ENCODE results near the gene ATG16L2. TPM values are rescaled to one million over a fixed set of nuclear protein-coding genes. Genes with fewer than 3 reads are reported as not detected.

The ATG16L2 gene
- total RNA-seq, 1 experiment from 2014 or later: 22.2 TPM

- no peak for TF ChIP-seq ATF2 (CRISPR knock-in tag; IDR thresholded peaks at IDR 0.05; ENCODE audit: borderline replicate concordance, low read depth)
- no peak for TF ChIP-seq PRRX2 (CRISPR knock-in tag; IDR thresholded peaks at IDR 0.05)
- no peak for TF ChIP-seq ZNF263 (CRISPR knock-in tag; IDR thresholded peaks at IDR 0.05; ENCODE audit: low read depth)
These were observed 42.2 kb upstream of the ATG16L2 start (continued) for GRCh38 chr11:72772059-72772458.

GRCh38 chr11:72773291-72773690, 40.9 kb upstream of the ATG16L2 start:
- TF ChIP-seq PRRX2 (CRISPR knock-in tag; IDR thresholded peaks at IDR 0.05) (no peak), ARID4B (CRISPR knock-in tag; IDR thresholded peaks at IDR 0.05; ENCODE audit: borderline replicate concordance) (no peak), ZNF281 (CRISPR knock-in tag; IDR thresholded peaks at IDR 0.05) (no peak), ZSCAN18 (CRISPR knock-in tag; IDR thresholded peaks at IDR 0.05) (no peak), PRDM15 (CRISPR knock-in tag; IDR thresholded peaks at IDR 0.05) (no peak), GTF2I (CRISPR knock-in tag; conservative IDR thresholded peaks at IDR 0.05) (no peak), ZNF138 (CRISPR knock-in tag; conservative IDR thresholded peaks at IDR 0.05) (no peak), NR2C2 (CRISPR knock-in tag; IDR thresholded peaks at IDR 0.05) (no peak), MLX (CRISPR knock-in tag; IDR thresholded peaks at IDR 0.05) (no peak), ZMAT4 (CRISPR knock-in tag; IDR thresholded peaks at IDR 0.05) (no peak), FOXP1 (CRISPR knock-in tag; IDR thresholded peaks at IDR 0.05; ENCODE audit: borderline replicate concordance) (no peak)
- Mint-ChIP-seq H3K9me3 (no peaks in the 10 kb centered on the region), H3K27ac (no peak overlapping the region), H3K4me1 (peaks cover 13% of the 10 kb centered on the region), H3K27me3 (ENCODE audit: low read depth) (no peaks in the 10 kb centered on the region), H3K36me3 (no peaks in the 10 kb centered on the region), H3K4me3 (no peak overlapping the region)
- ATAC-seq: no peak
- no peak for DNase-seq (ENCODE audit: low spot score)
- POLR2A ChIA-PET: no interaction called here
- CTCF ChIA-PET: interaction anchor here (1.2 kb wide), 1 partner anchor 14 kb away, joined by 3 read pairs; no protein-coding TSS in a partner anchor
